Neural cell (in vitro differentiated cells): ENCODE data around the gene BNC2.

ENCODE experiments used
- CTCF ChIP-seq: fragments of 450-650 bp; IDR thresholded peaks from 2 replicates; pipeline ENCODE4 v1.5.1; 2014; ENCODE audit warnings: antibody characterized with exemption, mild to moderate bottlenecking, moderate library complexity; ENCODE audit not compliant: poor library complexity, severe bottlenecking
- EZH2 ChIP-seq: fragments of 200-600, 300-800 bp; shearing (Covaris generic), sonication (generic); IDR thresholded peaks from 2 replicates; pipeline ENCODE4 v1.6.1; 2014; ENCODE audit warnings: antibody characterized with exemption, low read length, borderline replicate concordance, mild to moderate bottlenecking; ENCODE audit not compliant: insufficient read depth, poor library complexity, severe bottlenecking
- POLR2AphosphoS5 ChIP-seq: IDR thresholded peaks from 2 replicates; pipeline ENCODE4 v1.6.1; 2012
- RAD21 ChIP-seq: fragments of 450-650 bp; conservative IDR thresholded peaks from 2 replicates; pipeline ENCODE4 v1.6.1; 2014; ENCODE audit warnings: antibody characterized with exemption, mild to moderate bottlenecking, moderate library complexity
- SMC3 ChIP-seq: fragments of 450-650 bp; conservative IDR thresholded peaks from 2 replicates; pipeline ENCODE4 v1.6.1; 2014; ENCODE audit warnings: antibody characterized with exemption, mild to moderate bottlenecking, moderate library complexity; ENCODE audit not compliant: poor library complexity
- TAF1 ChIP-seq: IDR thresholded peaks from 2 replicates; pipeline ENCODE4 v1.6.1; 2012; ENCODE audit warnings: low read depth

- TF ChIP-seq POLR2AphosphoS5: no peak
- TF ChIP-seq RAD21: no peak
- TF ChIP-seq CTCF: no peak
- TF ChIP-seq TAF1: no peak
- no peak for TF ChIP-seq SMC3
- no peak for TF ChIP-seq EZH2
Observed at GRCh38 chr9:16884373-16884772, 13.9 kb upstream of the BNC2 start.
